GM10248 (cell line): ENCODE results near the gene POLR3H.

Experiments
- CTCF ChIA-PET: fragments of 300-600 bp; sonication (Branson Sonifier 250); formaldehyde crosslinking; extraction: SDS; loops from one replicate; lab custom pipeline; 2021; ENCODE audit warnings: antibody characterized with exemption; lab: Yijun Ruan, JAX
- POLR2A ChIA-PET: fragments of 350-650 bp; sonication (Branson Sonifier 250); formaldehyde crosslinking; extraction: SDS; loops from one replicate; lab custom pipeline; 2020; ENCODE audit warnings: antibody characterized with exemption; lab: Yijun Ruan, JAX
- DNase-seq: peaks from one replicate; pipeline ENCODE4 v3.0.0; 2012; ENCODE audit errors: extremely low spot score
- TF ChIP-seq, protein P1 (sequence below): IDR thresholded peaks from 2 replicates; pipeline ENCODE4 v1.5.1; 2012; ENCODE audit warnings: mild to moderate bottlenecking, low read depth; ENCODE audit errors: extremely low read depth, missing control alignments, control extremely low read depth

Gene POLR3H

DNA sequence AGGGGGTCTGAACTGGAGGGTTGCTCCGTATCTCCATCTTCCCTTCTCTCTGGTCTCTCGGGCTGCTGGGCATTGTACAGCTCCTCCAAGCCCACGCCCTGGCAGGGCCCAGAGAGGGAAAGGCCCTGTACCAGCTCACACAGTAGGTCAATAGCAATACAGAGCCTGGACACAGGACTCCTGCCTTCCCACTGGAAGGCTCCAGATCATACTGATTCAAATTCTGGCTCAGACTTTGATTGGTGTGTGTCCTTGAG, 23.2 kb upstream of the POLR3H start:
- POLR2A ChIA-PET: interaction anchor here (0.6 kb wide), 1 partner anchor 588 kb away, joined by 3 read pairs; no protein-coding TSS in a partner anchor
- CTCF ChIA-PET: interaction anchor here (1.0 to 2.6 kb wide), 4 partner anchors 10 to 30 kb away, joined by 3 to 10 read pairs (median 4); no protein-coding TSS in a partner anchor
- TF ChIP-seq, protein P1, sequence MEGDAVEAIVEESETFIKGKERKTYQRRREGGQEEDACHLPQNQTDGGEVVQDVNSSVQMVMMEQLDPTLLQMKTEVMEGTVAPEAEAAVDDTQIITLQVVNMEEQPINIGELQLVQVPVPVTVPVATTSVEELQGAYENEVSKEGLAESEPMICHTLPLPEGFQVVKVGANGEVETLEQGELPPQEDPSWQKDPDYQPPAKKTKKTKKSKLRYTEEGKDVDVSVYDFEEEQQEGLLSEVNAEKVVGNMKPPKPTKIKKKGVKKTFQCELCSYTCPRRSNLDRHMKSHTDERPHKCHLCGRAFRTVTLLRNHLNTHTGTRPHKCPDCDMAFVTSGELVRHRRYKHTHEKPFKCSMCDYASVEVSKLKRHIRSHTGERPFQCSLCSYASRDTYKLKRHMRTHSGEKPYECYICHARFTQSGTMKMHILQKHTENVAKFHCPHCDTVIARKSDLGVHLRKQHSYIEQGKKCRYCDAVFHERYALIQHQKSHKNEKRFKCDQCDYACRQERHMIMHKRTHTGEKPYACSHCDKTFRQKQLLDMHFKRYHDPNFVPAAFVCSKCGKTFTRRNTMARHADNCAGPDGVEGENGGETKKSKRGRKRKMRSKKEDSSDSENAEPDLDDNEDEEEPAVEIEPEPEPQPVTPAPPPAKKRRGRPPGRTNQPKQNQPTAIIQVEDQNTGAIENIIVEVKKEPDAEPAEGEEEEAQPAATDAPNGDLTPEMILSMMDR: no peak
- no peak for DNase-seq

DNA sequence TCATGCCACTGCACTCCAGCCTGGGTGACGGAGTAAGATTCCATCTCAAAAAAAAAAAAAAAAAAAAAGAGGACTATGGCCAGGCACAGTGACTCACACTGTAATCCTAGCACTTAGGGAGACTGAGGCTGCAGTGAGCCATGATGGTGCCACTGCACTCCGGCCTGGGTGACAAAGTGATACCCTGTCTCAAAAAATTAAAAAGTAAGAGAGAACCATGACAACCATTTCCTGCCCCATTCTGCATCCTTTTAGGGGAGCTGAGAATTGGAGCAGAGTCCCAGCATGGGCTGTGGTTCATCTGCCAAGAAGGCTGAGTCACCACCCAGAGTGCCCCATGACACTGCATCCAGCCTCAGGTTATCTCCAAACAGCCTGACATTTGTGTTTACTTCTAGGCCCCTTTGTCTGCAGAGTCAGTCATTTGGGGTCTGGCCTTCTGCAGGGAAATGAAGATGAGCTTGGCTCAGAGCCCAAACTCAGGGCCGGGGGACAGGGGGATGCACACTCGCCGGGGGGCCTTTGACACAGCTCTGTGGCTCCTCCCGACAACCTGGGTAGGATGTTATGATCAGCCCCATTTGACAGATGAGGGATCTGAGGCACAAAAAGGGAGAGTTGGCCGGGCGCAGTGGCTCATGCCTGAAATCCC, 21.3 kb upstream of the POLR3H start:
- CTCF ChIA-PET: interaction anchor here (1.3 kb wide), 1 partner anchor 16 kb away, joined by 4 read pairs; no protein-coding TSS in a partner anchor
- POLR2A ChIA-PET: no interaction called here
- DNase-seq: no peak
- TF ChIP-seq, protein P1: no peak

DNA sequence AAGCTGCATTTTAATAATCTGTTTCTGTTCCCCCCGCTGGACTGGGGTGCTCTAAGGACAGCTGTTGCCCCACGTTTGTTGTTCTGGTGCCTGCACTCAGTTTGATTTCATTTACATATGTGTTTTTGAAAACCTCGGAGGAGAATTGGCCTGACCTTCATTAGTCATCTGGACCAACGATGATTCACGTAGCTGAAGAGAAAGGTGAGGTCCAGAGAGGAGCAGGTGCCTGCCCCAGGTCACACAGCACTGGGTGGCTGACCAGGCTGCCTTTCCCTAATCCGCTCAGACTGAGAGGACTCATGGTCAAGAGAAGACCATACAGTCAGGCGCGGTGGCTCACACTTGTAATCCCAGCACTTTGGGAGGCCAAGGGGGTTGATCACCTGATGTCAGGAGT, 20.3 kb upstream of the POLR3H start:
- CTCF ChIA-PET: no interaction called here
- POLR2A ChIA-PET: no interaction called here
- TF ChIP-seq, protein P1: no peak
- DNase-seq: no peak

DNA sequence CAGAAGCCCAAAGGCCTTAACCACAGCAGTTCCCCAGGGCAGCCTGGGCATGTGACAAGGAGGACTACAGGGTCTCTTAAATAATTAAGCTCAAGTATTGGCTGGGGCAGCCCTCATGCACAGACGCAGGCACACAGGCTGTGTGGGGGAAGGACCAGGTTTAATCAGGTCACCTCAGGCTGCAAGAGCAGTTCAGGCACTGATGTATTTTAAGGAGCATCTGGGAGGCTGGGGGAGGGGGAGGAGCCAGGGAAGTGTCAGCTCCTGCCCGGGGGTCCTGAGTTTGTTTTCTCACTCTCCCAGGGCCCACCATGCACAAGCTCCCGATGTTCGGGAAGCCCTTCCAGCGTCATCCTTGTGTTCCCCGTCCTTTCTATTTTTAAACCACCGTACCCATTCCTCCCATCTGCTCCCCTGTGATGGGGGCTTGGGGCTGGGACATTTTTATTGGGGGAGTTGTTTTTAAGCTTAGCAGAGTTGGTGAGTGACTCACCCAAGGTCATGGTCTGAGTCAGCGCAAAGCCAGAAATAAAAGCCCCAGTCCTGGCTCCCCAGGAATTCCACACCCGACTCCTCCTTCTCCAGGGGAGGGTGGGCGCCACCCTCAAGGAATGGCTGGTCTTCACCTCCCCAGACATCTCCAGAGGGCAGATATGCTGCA, 18.9 kb upstream of the POLR3H start:
- ChIA-PET POLR2A (no interaction called here), CTCF (interaction anchor here (1.3 to 1.4 kb wide), 2 partner anchors 10 to 11 kb away, joined by 3 read pairs; no protein-coding TSS in a partner anchor)
- DNase-seq: no peak

DNA sequence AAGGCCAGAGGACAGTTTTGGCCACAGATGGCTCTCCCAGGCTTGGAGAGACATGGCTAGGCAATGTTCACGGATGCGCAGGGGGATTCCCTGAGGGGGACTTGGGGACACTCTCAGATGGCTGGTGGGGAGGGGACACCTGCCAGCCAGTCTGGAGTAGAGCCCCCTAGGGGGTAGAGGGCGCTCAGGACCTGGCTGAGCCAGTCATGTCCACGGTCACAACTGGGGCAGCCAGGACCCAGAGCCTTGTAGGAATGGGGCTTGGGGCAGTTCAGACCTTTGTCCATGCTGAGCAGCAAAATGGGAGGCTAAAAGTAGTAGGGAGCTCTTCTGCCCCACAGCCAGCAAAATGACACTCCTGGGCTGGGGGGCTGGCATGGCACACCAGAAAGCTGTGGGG, 18.2 kb upstream of the POLR3H start:
- ChIA-PET CTCF (interaction anchor here (1.3 to 1.4 kb wide), 2 partner anchors 11 kb away, joined by 3 read pairs; no protein-coding TSS in a partner anchor), POLR2A (no interaction called here)
- TF ChIP-seq, protein P1: no peak
- DNase-seq: no peak

More for the DNA sequence above, 18.9 kb upstream of the POLR3H start:
- TF ChIP-seq, protein P1: no peak

DNA sequence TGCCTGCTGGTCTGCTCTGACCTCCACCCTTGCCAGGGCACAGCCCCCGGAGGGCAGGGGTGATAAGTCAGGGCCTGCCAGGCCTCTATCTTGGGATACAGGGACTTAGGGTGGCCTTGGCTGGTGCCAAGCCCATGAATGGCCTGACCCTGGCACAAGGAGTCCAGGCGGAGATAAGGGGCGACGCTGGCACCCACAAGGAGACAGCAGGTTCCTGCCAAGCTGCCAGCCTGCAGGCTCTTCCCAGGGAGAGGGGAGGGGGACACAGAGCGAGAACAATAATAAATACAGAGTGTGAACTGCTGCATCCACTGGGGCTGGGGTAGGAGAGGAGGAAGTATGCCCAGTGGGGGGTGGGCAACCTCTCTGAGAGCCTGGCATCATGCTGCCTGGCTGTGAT, 17.5 kb upstream of the POLR3H start:
- ChIA-PET CTCF (interaction anchor here (1.4 kb wide), 1 partner anchor 10 kb away, joined by 3 read pairs; no protein-coding TSS in a partner anchor), POLR2A (no interaction called here)
- TF ChIP-seq, protein P1: no peak
- DNase-seq: no peak
